Esophagus squamous epithelium (tissue), 5 donors: ENCODE results near the gene MFAP4. TPM values are rescaled to one million over a fixed set of nuclear protein-coding genes. Genes with fewer than 3 reads are reported as not detected.
A peak's percentile ranks its signal among the peaks of the same experiment; 100 is the strongest.
"Not testable (repeated sequence)": the region's sequence is repeated elsewhere in the genome, so short reads cannot be mapped to it uniquely, and the experiment has no call there.

Experiments used
- DNase-seq: peaks from one replicate; lab custom pipeline; 2025; lab: John Stamatoyannopoulos, UW
- H3K27ac ChIP-seq, 4 donors: fragments of 200-600 bp; sonication (generic); one replicate each; pipeline ENCODE4 v1.5.1; 2016 to 2019; ENCODE audit warnings: mild to moderate bottlenecking in 1 of 4
- H3K27me3 ChIP-seq, 4 donors: fragments of 200-600 bp; sonication (generic); 1 replicate in 3 of 4; 2 replicates in 1 of 4; pipeline versions ENCODE4 v1.5.1 to v1.6.0; 2017 to 2021; ENCODE audit warnings: antibody characterized with exemption in 1 of 4
- H3K36me3 ChIP-seq, 3 donors: fragments of 200-600 bp; sonication (generic); one replicate each; pipeline ENCODE4 v1.5.1; 2016 to 2019
- H3K4me1 ChIP-seq, 3 donors: fragments of 200-600 bp; sonication (generic); one replicate each; pipeline ENCODE4 v1.5.1; 2017 to 2019
- H3K4me3 ChIP-seq, 4 donors: fragments of 200-600 bp; sonication (generic); 1 replicate in 3 of 4; 2 replicates in 1 of 4; pipeline ENCODE4 v1.5.1; 2016 to 2019; ENCODE audit warnings: mild to moderate bottlenecking in 2 of 4, moderate library complexity in 1 of 4
- H3K9me3 ChIP-seq, 3 donors: fragments of 200-600 bp; sonication (generic); one replicate each; pipeline ENCODE4 v1.5.1; 2016 to 2019
- POLR2A ChIP-seq, 4 donors: fragments of 450-650 bp; IDR thresholded peaks; one replicate each; pipeline ENCODE4 v1.6.1; 2017; ENCODE audit warnings: antibody characterized with exemption in 4 of 4, mild to moderate bottlenecking in 4 of 4, moderate library complexity in 3 of 4
- WGBS, 2 donors: methylation state at CpG; one replicate each; pipeline ENCODE4 v1.1.5; 2018; 5-methylcytosine and 5-hydroxymethylcytosine counted together
- intact Hi-C: fragments of 100-400 bp; cut with DNase I; formaldehyde crosslinking; loops from one replicate; pipeline ENCODE4 v1.15.0; 2022
- total RNA-seq, 4 donors: library from RNA; depleted of rRNA; stranded (reverse); fragments of >200 nt; gene quantifications; one replicate each; pipeline ENCODE4 v1.1.0, GENCODE V29; 2016
- TF ChIP-seq, protein P1 (sequence below), 6 experiments: fragments of 450-650 bp in 4 of 6; fragments of 200-600 bp in 2 of 6; sonication (generic) in 2 of 6; IDR thresholded peaks; one replicate each; pipeline ENCODE4 v1.5.1; 2016 to 2019; ENCODE audit warnings: antibody characterized with exemption in 6 of 6, mild to moderate bottlenecking in 4 of 6, moderate library complexity in 4 of 6
- donor health status: DM: yes; HTN: yes; CAD: no.

The MFAP4 gene
- total RNA-seq, 4 donors from 2014 or later: 4.3 to 365 (median 21.6) TPM

DNA sequence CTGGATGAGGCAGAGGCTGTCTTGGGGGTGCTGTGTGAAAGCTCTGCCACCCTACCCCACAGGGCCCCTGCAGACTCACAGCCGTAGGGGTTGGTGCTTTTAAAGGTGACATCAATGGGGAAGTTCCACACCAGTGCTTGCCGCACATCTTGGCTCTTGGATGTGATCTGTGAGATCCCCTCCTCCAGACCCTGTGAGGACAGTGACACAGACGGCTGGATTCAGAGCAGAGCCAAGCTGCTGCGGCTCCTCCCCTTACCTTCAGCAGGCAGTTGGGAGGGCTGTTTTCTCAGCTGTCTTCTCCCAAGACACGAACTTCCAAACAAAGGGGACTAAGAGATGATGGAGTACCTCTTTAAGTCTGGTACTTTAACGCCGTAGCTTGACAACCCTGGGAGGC is 29.2 kb downstream of the MFAP4 start:
- intact Hi-C loops: no loop called here
- TF ChIP-seq, protein P1, sequence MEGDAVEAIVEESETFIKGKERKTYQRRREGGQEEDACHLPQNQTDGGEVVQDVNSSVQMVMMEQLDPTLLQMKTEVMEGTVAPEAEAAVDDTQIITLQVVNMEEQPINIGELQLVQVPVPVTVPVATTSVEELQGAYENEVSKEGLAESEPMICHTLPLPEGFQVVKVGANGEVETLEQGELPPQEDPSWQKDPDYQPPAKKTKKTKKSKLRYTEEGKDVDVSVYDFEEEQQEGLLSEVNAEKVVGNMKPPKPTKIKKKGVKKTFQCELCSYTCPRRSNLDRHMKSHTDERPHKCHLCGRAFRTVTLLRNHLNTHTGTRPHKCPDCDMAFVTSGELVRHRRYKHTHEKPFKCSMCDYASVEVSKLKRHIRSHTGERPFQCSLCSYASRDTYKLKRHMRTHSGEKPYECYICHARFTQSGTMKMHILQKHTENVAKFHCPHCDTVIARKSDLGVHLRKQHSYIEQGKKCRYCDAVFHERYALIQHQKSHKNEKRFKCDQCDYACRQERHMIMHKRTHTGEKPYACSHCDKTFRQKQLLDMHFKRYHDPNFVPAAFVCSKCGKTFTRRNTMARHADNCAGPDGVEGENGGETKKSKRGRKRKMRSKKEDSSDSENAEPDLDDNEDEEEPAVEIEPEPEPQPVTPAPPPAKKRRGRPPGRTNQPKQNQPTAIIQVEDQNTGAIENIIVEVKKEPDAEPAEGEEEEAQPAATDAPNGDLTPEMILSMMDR (IDR thresholded peaks at IDR 0.05): no peak
- no peak for TF ChIP-seq POLR2A (IDR thresholded peaks at IDR 0.05)
- no peaks in the 10 kb centered on the region for H3K27me3 ChIP-seq
- no peaks in the 10 kb centered on the region for H3K9me3 ChIP-seq
- peaks cover 6 to 25% (median 9%) of the 10 kb centered on the region in 3 donors for H3K4me1 ChIP-seq
- no peak overlapping the region for H3K4me3 ChIP-seq
- peaks cover 0 to 10% (median 0%) of the 10 kb centered on the region in 3 donors for H3K36me3 ChIP-seq
- H3K27ac ChIP-seq: no peak overlapping the region
- DNase-seq: no peak
- 82 to 87% methylated on average over 3 to 7 of the region's 7 CpGs for WGBS, 2 donors

GRCh38 chr17:19357351-19357750 is 29.6 kb downstream of the MFAP4 start:
- no peak overlapping the region for H3K4me3 ChIP-seq
- intact Hi-C loops: no loop called here
- no peak for TF ChIP-seq POLR2A (IDR thresholded peaks at IDR 0.05)
- TF ChIP-seq, protein P1 (IDR thresholded peaks at IDR 0.05): no peak
- 70 to 83% methylated on average over 7 of the region's 7 CpGs for WGBS, 2 donors
- H3K27ac ChIP-seq: no peak overlapping the region
- DNase-seq: no peak
- no peaks in the 10 kb centered on the region for H3K9me3 ChIP-seq
- H3K27me3 ChIP-seq: no peaks in the 10 kb centered on the region
- H3K36me3 ChIP-seq: peaks cover 0 to 10% (median 0%) of the 10 kb centered on the region in 3 donors
- peaks cover 6 to 23% (median 8%) of the 10 kb centered on the region in 3 donors for H3K4me1 ChIP-seq

GRCh38 chr17:19354748-19355147 is 32.2 kb downstream of the MFAP4 start:
- peaks cover 0 to 11% (median 0%) of the 10 kb centered on the region in 3 donors for H3K4me1 ChIP-seq
- H3K36me3 ChIP-seq: peaks cover 0 to 10% (median 0%) of the 10 kb centered on the region in 3 donors
- no peak for DNase-seq
- TF ChIP-seq POLR2A (IDR thresholded peaks at IDR 0.05): no peak
- TF ChIP-seq, protein P1 (IDR thresholded peaks at IDR 0.05): no peak
- WGBS, 2 donors: 86 to 89% methylated on average over 6 of the region's 6 CpGs
- H3K27ac ChIP-seq: peak overlapping the region in 1 of 4 donors; percentile 40
- H3K27me3 ChIP-seq: no peaks in the 10 kb centered on the region
- H3K9me3 ChIP-seq: no peaks in the 10 kb centered on the region
- no peak overlapping the region for H3K4me3 ChIP-seq
- intact Hi-C loops: no loop called here

GRCh38 chr17:19353401-19353800 is 33.6 kb downstream of the MFAP4 start:
- H3K4me3 ChIP-seq, H3K27ac ChIP-seq, H3K9me3 ChIP-seq, intact Hi-C loops, H3K27me3 ChIP-seq, DNase-seq: not testable (repeated sequence)
- Histone ChIP-seq H3K36me3 (peaks cover 0 to 10% (median 0%) of the 10 kb centered on the region in 3 donors), H3K4me1 (peaks cover 3 to 25% (median 5%) of the 10 kb centered on the region in 3 donors)
- WGBS, 2 donors: 88 to 91% methylated on average over 11 of the region's 11 CpGs

DNA sequence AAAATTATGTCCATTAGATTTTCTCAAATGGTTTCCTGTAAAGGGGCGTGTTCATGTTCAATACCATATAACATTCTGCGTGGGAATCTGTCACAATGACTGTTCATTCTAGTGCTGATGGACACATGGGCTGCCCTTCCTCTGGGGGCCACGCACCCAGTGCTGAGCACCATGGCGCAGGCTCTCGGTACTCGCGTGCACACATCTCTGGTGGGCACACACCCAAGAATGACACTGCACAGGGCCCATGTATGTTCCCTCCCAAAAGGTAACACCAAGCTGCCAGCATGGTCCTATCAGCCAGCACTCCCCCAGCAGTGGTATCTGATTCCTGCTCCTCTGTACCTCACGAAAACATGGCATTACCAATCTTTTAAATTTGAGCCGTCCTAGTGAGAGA is 38.2 kb downstream of the MFAP4 start:
- WGBS, 2 donors: 87 to 93% methylated on average over 4 to 9 of the region's 9 CpGs
- TF ChIP-seq, protein P1 (IDR thresholded peaks at IDR 0.05): no peak
- TF ChIP-seq POLR2A (IDR thresholded peaks at IDR 0.05): no peak
- Histone ChIP-seq H3K36me3 (no peaks in the 10 kb centered on the region), H3K27me3 (no peaks in the 10 kb centered on the region), H3K9me3 (no peaks in the 10 kb centered on the region), H3K4me3 (no peak overlapping the region), H3K4me1 (peaks cover 28 to 59% (median 30%) of the 10 kb centered on the region in 3 donors), H3K27ac (peak overlapping the region; percentile 35 to 93 (median 77))
- no peak for DNase-seq
- intact Hi-C loops: no loop called here
